Measurements from ENCODE around the gene ITPR1. TPM values are rescaled to one million over a fixed set of nuclear protein-coding genes. Genes with fewer than 3 reads are reported as not detected.

The ITPR1 gene
- total RNA-seq, 1 donor from 2014 or later = 251 TPM

DNA sequence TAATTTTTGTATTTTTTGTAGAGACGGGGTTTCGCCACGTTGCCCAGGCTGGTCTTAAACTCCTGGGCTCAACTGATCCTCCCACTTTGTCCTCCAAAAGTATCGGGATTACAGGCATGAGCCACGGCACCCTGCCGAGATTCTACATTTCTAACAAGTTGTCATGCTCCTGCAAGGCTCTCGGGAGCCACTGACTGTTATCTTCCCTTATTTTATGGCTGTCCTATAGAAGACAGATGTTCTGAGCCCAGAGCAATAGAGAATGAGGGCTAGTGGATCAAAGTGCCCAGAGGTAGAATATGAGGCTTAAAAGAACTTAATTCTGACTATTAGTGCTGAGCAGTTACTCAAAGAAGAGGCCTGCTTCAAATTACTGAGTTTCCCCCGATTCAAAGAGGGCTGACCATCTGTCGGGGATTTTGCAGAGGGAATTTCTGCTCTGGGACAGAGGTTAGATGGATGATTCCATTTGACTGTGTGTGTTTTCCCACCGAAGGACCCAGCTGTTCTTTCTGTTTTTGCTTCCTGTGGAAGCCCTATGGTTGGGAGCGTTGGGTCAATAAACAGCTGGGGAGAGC is 39.5 kb downstream of the ITPR1 start:
- DNase-seq (ENCODE audit: low spot score) = peak; percentile 58

DNA sequence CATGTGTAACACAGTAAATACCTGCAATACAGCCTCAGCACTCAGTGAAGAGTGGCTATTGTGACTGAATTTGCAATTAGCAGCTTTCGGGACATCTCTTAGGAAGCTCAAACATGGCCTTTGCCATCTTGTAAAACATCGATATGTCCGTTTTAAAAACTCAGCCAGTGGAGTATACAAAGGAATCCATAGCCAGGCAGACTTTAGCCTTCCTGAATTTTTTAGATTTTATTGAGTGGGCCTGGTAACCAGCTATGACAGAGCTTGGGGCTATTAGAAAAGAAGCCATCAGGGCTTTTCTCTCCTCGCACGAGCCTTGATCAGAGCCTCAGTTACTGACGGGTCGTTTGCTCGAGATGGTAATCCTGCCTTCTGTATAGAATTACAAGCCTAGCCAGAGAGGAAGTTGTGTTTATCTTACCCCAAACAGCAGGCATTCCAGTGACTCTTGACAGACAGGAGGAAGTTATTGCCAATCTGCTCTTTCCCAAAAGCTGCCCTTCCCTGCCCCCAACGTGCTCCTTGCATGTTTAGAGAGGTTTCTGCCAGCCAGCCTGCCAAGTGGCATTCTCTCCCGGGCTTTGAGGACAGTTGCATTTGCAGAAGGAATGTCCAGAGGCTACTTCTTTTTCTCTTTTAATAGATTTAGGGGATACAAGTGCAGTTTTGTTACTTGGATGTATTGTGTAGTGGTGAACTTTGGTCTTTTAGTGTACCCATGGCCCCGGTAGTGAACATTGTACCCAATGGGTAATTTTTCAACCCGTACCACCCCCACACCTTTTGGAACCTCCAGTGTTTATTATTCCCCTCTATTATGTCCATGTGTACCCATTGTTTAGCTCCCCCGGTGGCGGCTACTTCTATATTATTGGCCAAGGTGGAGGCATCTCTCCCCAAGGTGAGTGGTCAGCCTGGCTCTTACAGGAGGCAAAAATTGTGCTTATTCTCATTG is 40.6 kb downstream of the ITPR1 start:
- DNase-seq (ENCODE audit: low spot score) = peak; percentile 61

DNA sequence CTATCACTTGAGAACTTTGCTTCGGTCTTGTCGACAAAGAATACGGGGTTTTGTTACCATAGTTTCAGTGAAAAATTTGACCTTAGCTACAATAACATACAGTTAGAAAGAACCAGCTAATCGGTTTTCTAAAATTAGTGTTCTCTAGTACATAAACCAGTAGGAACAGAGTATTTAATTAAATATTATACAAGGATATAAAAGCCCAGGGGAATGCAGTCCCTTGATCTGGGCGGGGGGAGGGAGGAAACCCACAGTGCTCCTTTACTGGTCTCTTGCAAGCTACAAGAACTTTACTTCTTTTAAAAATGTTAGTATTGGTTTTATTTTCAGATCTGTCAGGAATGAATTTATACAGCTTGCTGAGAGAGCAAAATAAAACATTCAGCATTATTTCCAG is 41.8 kb downstream of the ITPR1 start:
- DNase-seq (ENCODE audit: low spot score) = no peak

DNA sequence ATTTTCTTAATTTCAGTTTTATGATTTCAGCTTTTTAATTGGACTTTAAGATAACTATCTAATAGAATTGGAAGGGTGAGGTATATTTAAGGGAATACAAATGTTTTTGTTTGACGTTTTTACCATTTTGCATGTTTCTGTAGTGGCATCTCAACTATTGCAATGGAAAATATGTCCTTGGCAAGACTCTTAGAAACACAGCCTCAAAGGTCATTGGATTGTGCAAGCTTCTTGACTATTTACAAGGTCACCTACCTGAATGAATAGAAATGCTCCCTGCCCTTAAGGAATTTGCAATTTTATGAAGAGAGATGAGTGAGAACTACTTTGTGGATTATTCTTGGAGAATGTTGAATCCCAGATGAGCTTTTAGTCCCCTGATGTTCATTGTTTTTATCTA is 43.1 kb downstream of the ITPR1 start:
- no peak for DNase-seq (ENCODE audit: low spot score)

DNA sequence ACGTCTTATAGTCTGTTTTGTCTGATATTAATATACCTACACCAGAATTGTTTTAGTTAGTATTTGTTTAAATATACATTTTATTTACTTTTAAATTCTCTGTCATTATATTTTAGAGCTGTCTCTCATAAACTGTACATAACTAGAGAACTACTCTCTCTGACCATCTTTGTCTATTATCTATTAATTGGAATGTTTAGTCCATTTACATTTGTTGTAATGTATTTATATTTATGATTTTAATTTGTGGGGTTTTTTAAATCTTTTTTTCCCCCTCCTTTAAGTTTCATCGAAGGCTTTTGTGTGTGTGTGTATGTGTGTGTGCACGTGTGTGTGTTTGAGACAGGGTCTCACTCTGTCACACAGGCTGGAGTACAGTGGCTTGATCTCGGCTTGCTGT is 47.1 kb downstream of the ITPR1 start:
- no peak for DNase-seq (ENCODE audit: low spot score)

DNA sequence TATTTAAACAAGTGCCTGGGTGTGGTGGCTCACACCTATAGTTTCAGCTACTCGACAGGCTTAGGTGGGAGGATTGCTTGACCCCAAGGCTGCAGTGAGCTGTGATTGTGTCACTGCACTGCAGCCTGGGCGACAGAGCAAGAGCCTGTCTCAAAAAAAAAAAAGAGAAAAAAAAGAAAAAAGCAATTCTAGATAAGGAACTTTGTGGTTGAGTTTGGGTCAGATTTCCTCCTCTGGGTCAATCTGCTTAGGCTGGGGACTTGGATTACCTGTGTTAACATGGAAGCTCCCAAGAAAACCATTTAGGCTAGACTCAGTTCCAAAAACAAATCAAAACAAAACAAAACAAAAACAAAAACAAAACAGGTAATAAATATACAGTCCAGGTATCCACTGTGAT is 50.0 kb downstream of the ITPR1 start:
- DNase-seq (ENCODE audit: low spot score) = no peak

DNA sequence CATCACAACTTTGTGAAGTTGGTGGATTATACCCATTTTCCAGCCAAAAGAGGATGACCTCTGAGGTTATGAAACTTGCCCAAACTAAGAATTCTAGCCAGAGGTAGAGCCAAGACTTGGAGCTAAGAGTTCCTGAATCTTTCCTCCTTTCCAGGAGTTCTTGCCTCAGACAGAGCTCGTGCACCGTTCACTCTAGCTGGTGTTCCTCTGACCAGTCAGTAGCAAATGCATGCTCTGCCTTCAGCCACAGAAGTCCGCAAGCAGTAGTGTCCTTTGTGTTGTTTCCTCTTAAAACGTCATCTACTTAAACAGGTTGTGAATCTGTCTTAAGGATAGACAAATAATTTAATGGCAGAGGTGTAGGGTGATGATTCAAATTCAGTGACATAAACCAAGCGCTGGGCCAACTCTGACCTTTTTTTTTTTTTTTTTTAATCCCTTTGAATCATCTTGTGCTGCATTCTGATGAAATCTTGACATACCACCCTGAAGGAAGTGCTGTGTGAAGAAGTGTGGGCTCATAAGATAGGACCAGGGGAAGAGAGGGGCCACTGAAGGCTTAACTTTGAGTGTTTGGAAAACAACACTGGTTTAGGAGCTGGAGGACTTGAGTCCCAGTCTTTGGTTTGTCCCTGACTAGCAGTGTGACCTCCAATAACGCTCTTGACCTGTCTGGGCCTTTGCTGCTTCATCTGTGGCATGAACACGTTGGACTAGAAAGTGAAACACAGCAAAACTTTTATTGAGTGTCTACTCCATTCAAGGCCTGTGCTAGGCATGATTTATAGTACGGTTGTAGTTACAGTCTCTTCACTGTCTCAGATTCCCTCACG is 53.4 kb downstream of the ITPR1 start:
- DNase-seq (ENCODE audit: low spot score) = no peak

DNA sequence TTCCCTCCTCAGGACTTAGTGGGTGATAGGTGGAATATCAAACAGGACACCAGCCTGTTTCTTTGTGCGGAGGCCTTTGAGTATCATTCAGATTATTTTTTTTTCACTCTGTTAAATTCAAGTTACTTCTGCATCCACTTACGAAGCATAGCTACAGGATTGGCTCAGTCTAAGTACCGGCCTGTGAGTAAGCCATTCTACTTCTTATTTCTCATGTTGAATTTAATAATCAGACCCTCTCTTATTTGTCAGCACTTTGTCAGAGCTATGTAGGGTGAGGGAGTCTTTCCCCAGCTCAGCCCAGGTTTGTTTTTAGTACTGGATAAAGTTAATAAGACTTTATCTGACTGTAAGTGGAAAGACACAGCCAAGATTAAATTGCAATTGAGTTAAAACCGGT is 54.7 kb downstream of the ITPR1 start:
- DNase-seq (ENCODE audit: low spot score) = no peak

DNA sequence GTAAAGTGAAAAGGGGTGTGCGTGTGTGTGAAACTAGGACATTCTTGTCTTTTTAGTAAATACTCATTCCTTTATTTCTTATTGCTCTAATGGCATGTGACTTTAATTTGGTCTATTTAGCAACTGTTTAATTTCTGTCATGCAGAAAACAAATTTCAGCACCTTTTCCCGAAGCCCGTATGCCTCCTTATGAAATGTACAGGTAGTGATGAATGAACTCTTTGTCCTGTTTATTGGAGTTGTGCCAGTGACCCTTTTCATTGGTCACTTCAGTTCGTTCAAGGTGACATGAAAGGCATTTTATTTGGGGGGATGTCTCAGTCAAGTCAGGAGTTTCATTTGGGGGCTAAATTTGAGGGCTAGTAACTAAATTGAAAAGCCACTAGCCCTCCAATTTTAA is 55.2 kb downstream of the ITPR1 start:
- DNase-seq (ENCODE audit: low spot score) = no peak

DNA sequence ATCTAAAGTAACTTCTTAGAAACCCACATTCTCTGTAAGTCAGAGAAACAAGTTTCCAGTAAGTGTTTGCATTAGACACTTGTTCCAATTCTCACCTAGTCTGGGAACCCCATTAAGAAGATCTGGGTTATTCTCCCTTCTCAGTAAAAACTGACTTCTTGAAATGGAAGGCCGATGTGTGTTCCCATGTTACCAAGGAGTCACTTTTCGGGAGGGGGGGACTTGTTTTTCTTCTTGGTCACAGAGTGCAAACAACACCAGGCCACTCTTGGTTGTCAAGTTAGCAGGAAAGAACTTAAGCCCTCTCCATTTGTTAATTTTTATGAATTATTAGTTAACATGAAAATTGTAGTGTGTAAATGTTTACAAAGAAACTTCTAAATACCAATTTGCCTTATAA is 55.6 kb downstream of the ITPR1 start:
- no peak for DNase-seq (ENCODE audit: low spot score)

DNA sequence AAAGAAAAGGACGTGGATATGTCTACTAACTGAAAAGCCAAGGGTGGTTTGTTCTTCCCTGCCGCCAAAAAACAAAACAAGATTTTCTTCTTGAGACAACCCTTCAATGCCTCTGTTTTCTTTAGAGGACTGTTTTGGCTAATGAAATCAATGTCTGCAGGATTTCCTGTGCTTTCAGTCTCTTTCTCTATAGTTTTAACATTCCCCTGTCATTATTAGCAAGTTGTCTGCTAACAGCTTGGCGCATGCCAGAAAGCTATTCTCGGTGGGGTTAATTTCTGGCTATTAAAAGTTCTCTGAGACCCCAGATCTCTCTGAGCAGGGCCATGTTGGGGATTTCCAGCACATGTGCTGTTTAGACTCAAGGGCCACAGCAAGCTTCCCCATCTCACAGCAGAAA is 56.7 kb downstream of the ITPR1 start:
- DNase-seq (ENCODE audit: low spot score) = no peak

DNA sequence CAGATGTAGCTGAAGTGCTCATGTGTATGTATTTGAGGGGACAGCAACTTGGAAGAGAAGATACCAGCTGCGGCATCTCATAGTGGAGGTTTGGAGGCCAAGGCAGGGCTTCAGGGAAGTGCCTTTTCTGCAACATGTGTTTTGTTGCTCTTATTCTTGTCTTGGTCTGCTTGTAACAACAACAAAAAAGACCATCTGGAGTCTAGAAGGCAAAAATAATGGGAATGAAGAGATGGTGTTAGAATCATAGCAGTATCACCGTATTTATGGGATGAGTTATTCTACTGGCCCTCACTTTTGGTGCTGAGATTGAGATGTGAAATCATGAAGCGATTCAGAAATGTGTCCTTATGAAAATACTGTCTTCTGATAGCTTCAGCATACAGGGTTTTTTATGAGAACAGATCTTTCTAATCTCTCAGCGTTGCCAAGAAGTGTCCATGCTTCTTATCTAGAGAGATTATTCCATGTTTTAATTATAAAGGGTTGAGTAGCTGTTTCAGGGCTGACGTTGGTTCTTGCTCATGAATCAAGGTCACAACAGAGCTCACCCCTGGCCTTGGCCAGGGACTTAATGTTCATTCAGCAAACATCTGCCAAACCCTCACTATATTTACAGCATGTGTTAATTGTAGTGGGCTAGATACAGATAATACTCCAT is 58.0 kb downstream of the ITPR1 start:
- DNase-seq (ENCODE audit: low spot score) = no peak

DNA sequence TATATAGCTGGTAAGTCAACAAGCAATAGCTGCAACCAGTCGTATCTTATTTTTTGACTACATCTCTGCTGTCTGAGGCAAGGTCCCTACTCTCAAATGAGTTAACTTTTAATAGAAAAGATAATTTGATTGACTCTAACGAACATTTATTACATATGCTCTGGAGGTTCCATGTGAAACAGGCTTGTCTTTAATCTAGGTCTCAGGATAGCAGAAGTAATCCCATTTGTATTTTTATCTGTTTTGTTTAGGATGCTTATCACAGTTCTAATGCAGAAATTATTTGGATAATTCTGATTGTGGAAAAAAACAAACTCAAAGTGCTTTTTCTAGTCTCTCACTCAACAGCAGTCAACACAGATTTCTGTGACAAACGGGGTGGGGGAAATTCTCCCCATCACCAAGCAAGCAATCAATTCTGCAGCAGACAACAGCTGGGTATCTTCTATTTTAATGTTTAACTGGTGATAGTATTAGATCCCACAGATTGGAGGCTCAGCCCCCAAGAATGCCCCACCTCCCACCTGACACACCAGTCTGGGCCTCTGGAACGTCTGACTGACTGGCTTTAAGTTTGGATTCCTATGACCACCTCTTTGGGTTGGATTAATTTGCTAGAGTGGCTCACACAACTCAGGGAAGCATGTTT is 58.8 kb downstream of the ITPR1 start:
- DNase-seq (ENCODE audit: low spot score) = no peak

DNA sequence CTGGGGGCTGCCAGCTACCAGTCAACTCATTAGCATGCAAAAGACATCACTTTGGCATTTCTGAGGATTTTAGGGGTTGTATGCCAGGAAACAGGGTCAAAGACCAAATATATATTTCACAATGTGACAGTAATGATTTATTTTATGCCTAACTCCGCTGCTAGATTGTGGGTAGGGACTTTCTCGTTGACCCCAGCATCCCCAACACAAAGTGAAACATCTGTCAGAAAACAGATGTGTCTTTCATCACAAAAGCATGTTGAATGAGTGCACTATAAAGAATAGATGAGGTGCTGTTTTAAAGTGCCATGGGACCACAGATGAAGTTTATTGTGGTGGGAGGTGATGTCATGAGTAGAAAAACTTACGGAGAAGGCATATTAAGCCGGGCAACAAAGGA is 59.7 kb downstream of the ITPR1 start:
- no peak for DNase-seq (ENCODE audit: low spot score)

DNA sequence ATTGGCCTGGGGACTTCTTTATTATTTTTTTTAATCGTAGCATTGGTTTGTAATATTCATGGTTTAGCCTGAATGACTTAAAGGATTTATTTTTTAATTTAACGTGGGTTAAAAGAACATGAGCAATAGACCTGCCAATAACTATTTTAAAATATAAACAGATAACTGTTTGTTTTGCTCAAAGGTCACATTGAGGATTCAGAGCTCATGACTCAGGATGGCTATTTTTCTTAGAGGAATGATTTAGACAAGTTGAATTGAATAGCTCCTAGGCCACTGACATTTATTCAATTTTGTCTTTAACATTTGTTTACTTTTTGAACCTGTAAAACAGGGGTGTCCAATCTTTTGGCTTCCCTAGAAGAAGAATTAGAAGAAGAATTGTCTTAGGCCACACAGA is 68.5 kb downstream of the ITPR1 start:
- DNase-seq (ENCODE audit: low spot score) = no peak

DNA sequence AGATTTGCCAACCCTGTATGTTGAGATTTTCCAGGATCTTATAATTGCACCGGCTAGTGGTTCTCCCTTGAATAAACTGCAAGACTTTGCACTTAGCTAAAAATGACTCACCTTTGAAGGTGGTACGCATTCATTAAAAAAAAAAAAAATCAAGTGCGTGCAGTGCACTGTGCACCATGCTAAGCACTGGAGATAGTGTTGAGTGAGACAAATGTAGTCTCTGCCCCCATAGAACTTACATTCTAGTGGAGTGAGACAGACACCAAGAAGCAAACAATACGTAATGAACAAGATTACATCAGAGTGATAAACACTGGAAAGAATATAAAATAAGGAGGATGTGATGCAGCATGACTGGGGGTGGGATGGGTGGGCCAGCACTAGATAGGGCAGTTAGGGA is 69.4 kb downstream of the ITPR1 start:
- no peak for DNase-seq (ENCODE audit: low spot score)

DNA sequence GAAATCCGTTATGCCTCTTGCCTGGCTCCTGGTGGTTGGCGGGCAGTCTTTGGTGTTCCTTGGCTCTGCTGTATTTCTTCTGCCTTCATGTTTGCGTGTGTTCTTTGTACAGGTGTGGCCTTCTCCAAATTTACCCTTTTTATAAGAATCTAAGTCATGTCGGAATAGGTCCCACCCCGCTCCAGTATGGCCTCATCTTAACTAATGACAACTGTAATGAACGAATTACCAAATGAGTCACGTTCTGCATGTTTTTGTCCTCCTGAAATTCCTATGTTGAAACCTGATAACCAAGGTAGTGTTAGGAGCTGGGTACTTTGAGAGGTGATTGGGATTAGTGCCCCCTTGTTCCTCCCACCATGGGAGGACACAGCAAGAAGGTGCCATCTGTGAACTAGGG is 71.1 kb downstream of the ITPR1 start:
- no peak for DNase-seq (ENCODE audit: low spot score)

DNA sequence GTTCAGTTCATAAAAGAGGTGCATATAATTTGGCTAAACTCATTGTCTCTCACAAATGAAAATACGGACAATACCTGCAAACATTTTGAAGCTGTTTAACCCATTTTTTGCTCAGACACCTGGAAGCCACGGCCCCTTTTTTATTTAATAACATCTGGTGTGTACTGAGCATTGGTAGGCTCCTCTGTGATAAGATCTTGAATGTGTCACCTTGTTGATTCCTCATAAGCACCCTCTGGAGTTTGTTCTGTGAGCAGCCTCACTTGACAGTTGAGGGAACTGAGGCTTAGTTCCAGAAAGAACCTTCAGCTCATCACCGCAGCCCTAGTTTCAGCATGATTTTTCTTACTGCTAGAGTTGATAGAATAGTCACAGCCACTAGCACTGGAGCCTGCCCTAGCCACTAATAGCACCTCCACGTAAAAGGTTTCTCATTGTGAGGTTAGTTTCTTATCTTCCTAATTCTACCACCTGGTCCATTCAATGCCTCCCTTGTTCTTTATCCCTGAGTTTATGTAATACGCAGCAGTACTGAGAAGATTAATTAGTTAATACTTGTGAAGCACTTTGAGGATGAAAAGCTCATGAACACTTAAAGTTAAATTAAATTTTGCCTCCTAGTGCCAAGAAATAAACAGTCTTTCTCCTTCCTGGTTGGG is 71.9 kb downstream of the ITPR1 start:
- DNase-seq (ENCODE audit: low spot score) = no peak

DNA sequence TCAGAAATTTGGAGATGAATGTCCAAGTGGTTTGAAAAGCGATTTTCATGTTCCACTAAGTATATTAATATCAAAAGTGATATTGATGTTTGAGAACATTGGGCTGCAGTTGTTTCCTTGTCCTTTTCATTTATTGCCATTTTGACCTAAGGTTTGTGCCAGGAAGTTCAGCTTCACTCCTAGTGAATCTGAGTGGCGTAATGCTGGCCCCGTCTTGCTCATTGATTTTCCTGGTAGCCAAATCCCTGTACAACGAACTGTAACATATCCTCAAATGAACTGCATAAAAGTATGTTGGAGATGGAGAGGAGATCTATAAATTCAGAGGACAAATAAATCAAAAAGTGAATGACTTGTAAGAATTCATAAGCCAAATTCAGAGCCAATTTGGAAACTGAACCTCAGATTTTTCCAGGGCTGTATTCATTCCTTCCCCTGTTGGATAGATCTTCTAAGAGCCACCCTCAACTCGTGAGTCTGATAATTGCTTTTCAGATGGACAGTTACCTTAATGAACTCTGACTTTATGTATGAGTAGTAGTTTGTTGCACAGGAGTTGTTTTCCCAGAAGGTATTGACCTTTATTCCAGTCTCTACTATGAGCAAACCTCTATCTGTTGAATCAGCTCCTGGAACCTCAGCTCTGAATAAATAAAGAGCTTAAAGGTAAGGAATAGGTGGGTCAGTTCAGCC is 72.8 kb downstream of the ITPR1 start:
- DNase-seq (ENCODE audit: low spot score) = no peak

DNA sequence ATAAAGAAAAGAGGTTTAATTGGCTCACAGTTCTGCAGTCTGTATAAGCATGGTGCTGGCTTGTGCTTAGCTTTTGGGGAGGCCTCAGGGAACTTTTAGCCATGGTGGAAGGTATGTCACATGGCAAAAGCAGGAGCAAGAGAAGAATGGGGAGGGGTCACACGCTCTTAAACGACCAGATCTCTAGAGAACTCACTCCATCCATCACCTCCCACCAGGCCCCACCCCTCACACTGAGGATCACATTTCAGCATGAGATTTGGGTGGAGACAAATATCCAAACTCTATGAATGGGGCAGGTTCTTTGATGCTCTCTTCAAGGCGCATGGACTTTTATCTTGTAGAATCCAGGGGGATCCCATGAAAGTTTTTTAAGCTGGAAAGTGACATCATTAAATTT is 75.7 kb downstream of the ITPR1 start:
- no peak for DNase-seq (ENCODE audit: low spot score)
